Hippocampal formation (tissue), 2 donors: ENCODE results near the gene OSBPL10.

ENCODE experiments used
- DNase-seq, 2 donors: peaks; one replicate each; lab custom pipeline; 2025; lab: John Stamatoyannopoulos, UW

Gene OSBPL10

DNA sequence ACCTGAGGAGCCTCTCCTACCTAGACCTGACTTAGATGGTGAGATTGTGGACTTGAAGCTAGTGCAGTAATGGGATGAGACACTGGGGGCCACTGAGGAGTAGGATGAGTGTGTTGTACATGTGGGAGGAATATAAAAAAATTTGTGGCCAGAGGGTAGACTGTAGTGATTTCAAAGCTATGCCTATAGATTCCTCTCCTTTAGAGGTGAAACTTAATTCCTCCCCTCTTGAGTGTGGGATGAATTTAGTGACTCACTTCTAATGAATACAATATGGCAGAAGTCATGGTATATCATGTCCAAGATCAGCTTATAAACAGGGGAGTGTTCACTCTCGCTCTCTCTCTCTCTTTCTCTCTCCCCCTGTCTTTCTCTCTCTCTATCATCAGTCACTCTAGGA lies 7.2 kb upstream of the OSBPL10 start:
- DNase-seq = no peak

DNA sequence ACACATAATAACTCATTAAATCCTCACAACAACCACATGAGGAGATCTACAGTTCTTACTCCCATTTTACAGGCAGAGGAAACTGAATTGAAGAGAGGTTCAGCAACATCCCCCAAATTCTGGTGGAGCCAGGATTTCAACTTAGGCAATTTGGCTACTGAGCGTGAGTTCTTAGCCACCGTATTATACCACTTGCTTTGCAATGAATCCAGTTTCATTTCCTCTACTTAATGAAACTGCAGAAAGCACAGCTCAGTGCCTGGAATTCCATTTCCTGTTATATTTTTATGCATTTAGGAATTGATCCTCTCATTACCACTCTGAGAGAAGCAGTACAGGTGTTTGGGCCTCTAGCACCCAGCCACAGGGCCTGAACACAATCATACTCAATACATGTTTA lies 4.8 kb upstream of the OSBPL10 start:
- no peak for DNase-seq

DNA sequence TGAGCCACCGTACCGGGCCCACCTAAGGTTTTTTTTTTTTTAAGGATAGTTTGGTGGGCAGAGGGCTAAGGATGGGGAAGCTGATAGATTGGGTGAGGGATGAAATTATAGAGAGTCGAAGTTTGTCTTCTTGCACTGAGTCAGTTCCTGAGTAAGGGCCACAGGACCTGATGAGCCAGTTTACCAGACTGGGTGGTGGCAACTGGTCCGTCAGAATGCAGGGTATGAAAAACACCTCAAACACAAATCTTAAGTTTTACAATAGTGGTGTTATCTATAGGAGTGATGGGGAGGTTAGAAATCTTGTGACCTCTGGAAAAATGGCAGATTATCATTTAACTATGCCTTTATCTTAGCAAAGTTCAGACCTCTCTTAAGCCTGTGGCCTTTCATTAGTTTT lies 3.3 kb upstream of the OSBPL10 start:
- DNase-seq = no peak

DNA sequence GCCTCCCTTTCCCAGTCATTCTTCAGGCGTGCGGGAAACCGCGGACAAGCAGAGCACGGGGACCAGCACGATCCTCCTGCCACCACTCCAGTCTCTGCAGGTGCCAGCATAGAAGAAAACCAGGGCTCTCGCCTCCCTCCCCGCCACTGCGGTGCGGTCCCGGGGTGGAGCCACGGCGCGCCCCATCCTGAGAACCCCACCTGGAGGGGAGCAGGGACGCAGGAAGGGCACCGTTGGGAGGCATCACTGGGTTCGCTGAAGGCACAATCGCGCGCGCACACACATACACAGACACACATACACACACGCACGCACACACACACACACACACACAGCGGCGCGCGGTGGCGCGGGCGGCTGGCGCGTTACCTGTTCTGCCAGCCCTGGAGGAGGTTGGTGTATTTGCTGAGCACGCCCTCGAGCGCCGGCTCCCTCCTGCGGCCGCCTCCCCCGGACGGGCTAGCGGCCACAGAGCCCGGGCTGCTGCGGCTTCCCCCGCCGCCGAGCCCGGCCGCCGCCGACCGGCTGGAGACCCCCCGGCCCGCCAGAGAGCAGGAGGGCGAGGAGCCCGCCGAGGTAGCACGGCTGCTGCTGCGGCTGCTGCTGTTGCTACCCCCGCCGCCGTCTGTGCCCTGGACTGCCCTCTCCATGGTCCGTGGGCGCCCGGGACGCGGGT lies 394 bp downstream of the OSBPL10 start:
- no peak for DNase-seq

DNA sequence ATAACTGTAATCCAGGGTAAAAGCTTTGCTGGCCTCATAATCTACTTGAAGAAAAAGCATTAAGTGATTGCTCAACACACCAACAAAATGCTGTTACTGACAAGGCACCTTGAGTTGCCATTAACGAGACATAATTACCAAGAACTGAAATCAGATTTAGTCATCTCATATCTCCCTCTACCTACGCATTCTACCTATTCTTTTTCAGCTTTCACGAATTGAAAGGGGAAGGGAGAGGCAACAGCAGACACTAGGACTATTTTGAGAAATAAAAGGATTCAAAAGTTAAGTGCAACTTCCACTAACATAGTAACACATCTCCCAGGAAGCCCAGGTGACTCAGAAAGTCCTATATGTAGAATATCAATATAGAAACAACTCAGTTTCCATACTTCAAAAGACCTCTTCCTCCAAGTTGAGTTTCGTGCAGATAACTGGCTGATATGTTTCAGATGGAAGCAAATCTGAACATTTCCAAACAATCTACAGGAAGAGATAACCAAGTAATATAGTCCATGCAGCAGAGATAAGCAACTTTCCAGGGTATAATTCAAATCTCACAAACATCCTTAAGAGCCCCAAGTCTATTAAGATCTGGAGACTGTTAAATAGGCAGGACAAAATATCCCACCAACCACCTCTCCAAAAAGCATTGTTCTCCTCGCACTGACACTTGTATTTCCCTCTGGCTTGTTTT lies 1.9 kb downstream of the OSBPL10 start:
- no peak for DNase-seq

DNA sequence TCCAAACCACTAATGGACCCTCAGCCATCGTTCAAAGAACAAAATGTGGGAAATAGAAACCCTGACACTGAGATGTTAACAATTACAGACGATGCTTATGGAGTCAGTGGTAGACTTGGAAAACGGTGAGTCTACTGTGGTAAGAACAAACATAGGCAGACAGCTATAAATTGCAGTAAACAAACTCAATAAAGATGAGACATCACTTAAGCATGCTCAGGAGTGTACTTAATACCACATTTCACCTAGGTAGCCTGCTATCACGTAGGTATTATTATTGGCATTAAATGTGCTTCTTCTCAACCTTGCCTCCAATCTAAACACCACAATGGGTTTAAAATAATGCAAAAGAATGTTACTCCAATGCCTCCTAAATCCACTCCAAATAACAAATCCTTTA lies 2.5 kb downstream of the OSBPL10 start:
- DNase-seq = no peak

DNA sequence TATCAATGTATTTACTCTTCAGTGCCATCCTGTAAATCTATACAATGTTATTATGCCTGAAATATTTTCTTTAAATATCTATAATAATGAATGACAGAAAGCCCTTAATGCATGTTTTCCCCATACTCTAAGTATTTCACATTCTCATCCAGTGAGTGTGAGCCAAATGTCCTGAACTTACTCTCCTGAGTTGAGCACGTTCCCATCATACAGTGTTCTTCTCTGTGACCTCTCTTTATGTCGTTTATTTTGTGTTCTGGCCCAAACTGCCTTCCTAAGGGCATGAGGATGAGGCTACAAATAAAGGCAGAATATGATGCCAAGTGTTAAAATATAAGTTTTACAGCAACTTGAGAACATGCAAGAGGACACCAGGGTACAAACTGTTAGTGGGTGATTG lies 3.3 kb downstream of the OSBPL10 start:
- no peak for DNase-seq

DNA sequence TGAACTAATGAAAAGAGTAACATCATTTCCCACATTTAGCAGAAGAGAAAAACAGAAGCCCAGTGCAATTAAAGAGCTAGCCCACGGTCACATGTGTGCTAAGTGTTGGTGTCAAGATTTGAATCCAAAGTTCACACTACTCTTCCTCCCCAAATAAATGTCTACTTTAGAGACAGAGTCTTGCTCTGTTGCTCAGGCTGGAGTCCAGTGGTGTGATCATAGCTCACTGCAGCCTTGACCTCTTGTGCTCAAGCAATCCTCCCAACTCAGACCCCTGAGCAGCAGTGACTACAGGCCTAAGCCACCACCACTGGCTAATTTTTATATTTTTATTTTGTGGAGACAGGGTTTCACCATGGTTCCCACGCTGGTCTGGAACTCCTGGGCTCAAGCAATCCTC lies 4.8 kb downstream of the OSBPL10 start:
- no peak for DNase-seq

DNA sequence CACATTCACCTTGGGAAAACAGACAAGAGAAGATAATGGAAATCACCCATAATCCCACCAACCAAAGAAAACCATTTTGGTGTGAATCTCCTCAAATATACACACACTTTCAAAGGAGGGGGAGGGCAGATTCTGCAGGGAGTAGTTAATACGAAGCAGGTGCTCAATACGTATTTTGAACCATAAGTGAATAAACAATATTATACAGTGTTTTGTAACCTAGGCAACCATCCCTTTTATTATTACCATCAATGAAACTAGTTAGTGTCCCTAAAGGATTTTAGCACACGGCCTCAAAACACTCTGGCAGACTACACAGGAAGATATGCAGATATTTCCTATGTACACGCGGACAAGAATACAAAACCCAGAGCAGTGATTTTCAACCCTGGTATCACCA lies 6.1 kb downstream of the OSBPL10 start:
- no peak for DNase-seq

DNA sequence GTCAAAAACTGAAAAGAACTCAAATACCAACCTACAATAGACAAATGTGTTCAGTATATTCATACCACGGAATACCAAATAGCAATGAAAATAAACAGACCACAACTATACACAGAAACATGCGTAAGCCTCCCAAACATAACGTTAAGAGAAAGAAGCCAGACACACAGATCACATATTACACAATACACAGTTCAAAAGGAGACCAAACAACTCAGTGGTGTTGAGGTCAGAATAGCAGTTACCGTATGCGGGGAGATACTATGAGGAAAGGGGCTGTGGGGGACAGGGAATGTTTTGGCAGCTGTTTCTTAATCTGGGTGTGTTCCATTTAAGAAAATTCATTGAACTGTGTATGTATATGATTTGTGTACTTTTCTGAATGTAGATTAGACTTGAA lies 6.6 kb downstream of the OSBPL10 start:
- no peak for DNase-seq

DNA sequence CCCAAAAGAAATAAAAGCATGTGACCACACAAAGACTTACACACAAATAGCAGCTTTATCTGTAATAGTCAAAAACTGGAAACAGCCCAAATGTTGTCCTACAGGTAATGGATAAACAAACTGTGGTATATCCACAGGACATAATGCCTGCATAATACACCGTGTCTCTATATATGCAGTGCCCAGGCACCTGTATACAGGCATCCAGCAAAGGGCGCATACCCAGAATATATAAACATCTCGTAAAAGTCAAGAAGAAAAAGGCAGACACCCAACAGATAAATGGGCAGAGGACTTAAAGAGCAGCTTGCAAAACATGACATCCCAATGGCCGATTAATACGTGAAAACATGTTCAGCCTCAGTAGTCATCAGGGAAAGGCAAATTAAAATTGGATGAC lies 7.2 kb downstream of the OSBPL10 start:
- no peak for DNase-seq

DNA sequence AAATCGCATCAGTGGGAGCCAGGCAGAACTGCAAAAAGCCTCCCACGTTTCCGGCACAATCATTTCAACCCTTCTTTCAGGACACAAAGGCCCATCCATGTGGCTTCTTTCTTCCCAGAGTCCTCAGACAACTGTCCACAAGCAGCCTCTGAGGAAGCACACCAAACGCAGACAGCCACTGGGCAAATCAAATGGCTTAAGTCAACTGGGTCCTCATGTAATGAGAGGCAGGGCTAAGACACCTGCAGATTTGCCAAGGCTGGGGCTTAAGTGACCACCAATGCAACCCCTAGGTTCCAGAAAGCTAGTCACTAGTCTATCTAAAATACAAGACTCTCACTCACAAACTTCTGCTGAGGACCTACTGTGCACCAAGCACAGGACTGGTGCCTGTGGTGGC lies 8.0 kb downstream of the OSBPL10 start:
- DNase-seq = no peak

DNA sequence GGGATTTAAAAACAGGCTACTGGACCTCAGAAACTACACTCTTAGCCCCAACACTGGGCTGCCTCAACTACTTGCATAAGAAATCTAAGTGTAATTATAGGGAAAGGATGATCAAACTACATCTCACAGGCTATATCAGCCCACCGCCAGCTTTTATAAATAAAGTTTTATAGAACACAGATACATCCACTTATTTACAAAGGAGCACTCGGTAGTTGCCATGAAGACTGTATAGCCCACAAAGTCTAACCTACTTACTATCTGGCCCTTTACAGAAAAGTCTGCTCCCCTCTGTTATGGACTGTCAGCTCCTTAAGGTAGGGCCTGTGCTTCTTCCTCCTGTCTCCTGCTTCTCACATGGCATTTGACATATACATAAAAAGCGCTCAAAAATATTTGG lies 9.5 kb downstream of the OSBPL10 start:
- no peak for DNase-seq

DNA sequence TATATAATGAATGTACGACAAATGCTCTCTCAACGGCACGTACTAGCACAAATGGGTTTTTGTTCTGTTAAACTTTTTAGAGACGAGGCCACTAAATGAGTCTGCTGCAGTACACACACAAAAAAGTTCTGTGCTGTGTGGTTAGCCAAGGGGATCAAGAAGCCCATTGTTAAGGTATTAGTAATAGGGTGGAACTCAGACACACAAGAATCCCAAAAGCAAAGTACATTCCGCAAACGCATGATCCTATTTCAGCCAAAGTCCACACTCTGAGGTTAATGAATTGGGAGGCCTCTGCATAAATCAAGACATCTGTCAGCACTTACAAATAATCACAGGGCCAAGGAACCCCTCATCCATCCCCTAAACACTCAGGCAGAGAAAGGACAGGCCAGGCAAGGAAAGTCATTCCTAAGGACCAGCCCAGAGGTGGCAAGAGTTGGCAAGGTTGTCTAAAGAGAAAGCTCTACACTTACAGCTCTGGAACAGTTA lies 12.1 kb downstream of the OSBPL10 start:
- no peak for DNase-seq

DNA sequence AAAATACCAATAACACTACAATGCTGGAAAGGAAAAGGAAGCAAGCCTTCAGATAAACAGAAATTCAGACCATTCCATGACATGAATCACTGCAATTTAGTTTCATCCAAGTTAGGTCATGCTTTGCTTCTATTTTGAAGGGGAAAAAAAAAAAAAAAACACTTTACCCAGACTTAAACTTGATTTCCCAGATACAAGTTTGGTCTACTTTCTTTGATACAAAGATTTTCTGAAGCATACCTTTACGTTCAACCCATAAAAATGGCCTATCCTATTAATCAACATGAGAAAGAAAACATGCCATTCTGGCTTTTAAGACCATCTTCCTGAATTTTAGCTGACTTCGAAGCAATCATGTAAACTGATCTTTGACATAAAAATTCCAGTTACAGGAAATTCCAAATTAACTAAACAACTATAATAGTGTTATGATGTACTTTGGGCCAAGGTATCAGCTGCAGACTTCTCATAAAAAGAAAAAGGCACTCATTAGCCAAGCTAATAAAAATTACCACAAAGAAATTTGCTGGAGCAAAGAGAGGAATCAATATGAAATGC lies 12.6 kb downstream of the OSBPL10 start:
- DNase-seq = no peak

DNA sequence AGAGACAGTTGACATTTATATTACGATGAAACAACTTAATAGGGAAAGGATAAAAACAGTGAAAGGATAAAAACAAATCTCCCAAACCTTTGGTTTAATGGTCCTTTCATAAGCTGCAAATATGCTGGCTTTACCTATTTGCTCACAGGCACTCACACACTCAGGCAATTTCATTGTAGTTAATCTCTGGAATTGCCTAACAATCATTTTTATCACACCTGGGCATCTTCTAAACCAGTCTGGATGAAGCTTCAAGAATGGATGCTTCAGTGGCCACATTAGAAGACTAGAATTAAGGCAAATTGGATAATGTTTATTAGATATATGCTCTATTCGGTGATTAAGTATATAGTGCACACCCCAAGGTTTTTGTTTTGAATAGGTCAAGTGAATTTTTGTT lies 13.5 kb downstream of the OSBPL10 start:
- no peak for DNase-seq

DNA sequence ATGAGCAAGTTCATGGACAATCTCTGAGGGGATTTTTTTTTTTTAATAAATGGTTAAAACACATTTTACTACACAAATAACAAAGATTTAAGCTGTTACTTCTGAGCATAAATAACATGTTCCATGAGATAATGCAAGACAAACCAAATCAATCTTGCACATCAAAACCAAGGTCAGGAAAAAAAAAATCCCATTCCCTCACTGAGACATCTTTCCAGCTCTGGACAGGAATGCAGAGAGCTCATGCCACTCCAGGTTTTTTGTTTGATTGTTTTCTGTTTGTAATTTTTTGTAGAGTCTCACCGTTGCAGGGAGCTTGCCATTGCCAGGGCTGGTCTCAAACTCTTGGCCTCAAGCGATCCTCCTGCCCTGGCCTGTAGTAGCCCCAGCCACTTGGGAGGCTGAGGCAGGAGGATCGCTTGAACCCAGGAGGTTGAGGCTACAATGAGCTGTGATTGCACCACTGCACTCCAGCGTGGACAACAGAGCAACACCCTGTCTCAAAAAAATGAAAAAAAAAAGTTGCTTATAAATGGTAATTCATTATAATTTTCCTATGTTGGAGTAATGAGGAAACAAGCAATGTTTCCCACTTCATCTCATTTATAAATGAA lies 14.0 kb downstream of the OSBPL10 start:
- no peak for DNase-seq

DNA sequence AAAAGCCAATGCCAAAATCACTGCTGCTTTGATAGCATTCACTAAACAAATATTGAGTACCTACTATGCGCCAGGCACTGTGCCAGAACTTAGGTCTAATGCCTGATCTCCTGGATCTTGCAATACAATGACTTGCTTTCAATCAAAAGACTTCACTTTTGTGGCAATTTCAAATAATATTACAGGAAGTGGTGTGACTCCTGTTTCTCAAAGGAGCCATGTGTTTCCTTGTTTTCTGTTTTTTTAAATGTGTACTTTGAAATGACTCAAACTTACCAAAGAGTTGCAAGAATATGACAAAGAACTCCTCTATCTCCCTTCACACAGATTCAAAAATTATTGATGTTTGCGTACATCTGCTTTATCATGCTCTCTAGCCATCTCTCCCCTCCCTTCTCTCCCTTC lies 18.3 kb downstream of the OSBPL10 start:
- no peak for DNase-seq

DNA sequence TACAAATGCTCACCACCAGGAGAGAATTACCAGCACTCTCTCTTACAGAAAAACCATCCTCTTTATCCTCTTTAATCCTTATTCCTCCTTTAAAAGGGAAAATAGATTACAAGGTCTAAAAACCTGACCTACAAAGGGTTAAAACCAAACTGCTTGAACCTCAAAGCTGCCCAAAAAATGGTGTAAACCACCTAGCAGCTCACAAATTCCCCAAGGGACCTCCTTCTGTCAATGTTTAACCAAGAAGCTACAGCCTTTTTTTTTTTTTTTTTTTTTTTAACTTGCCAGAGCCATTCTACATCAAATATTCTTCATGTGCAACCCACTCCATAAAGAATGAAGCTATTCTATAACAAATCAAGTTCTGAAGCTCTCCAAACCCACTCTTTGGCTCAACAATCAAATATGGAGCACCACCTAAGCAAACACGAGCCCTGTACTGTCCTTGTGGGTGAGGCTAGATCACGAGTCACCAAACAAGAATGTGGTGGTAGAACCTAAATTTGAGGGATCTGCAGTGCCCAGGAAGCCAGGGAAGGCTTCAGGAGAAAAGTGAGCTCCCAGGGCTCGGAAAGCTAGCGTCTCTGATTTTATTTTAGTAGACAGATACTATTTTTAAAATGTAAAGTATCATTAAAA lies 20.1 kb downstream of the OSBPL10 start:
- DNase-seq = no peak

DNA sequence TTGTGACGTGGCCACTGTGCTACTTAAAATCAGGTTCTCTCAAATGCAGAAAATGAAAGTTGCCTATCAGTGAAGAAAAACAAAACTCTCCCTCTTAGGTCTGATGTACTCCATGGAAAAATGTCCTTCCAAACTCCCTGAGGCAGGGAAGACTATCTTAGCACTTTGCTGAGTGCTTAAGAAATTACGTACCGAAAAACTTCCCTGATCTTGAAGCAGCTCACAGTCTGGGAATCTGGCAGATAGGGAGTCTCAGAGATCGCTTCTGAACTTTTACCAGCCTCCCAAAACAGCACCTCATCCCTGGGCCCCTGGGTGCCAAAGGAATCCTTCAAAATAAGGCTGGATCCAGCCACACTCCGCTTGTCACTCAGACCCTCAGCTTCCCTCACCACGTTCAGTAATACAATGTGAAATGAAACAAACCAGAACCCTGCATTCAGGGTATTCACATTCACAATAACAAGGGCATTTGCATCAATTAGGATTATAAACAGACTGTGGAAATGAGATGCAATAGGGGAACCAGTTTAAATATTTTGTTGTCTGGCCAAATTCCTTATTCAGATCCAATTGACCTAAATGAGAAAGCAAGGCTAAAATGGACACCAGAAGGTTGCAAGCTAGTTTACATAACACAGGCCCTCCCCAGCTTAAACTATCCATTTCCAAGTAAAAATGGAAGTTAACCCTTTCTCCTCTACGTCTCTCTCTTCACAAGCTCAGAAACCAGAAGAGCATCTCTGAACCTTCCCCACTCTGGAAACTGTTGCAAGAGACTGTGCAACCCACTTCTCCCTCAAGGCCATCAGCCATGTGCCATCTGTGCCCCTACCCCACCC lies 20.9 kb downstream of the OSBPL10 start:
- no peak for DNase-seq

DNA sequence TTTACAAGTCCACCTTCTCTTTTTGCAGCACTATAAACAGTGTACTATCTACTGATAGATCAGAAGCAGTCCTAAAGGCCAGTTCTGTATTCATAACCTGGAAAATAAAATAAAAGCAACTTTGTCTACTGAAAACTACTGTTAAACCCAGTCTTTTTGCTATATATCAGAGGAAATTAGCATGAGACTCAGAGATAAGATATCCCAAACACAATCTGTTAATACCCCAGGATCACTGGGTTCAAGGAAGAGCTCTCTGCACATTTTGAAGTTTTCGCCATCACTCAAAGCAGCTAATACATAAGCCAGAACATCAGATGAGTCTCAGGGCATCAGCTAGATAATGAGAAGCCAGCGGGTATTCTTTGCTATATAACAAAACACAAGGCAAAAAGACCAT lies 21.8 kb downstream of the OSBPL10 start:
- no peak for DNase-seq

DNA sequence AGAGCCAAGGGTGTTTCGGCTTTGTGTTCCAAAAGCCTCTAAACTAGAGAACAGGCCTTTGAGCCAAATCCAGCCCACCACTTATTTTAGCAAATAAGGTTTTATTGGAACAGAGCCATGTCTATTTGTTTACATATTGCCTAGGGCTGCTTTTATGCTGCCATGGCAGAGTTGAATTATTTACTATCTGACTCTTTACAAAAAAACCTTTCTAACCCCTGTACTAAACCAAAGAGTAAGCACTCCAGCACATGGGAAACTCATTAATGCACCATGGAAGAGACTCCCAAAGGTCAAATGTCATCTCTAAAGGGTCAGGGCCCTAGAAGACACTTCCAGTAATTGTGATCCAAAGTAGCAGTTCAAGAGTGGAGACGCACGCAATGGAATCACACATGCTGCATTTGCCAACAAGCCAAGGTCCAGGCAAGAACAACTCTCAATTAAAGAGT lies 22.3 kb downstream of the OSBPL10 start:
- DNase-seq = no peak
